ENCODE measurements around the gene ANKRD33B. TPM values are rescaled to one million over a fixed set of nuclear protein-coding genes. Genes with fewer than 3 reads are reported as not detected.

The ANKRD33B gene
- total RNA-seq, 2 donors from 2014 or later, result 4.1 to 7.4 TPM

- intact Hi-C loops (cut with DNase I), result no loop called here
- Histone ChIP-seq H3K4me3 (no peak overlapping the region), H3K4me1 (replicated peaks) (no peaks in the 10 kb centered on the region), H3K36me3 (no peaks in the 10 kb centered on the region), H3K27ac (no peak overlapping the region), H3K27me3 (replicated peaks; ENCODE audit: insufficient read depth) (no peaks in the 10 kb centered on the region), H3K9me3 (no peaks in the 10 kb centered on the region)
- no peak for DNase-seq (ENCODE audit: low spot score)
- TF ChIP-seq POLR2AphosphoS5 (IDR thresholded peaks at IDR 0.05) (no peak), CTCF (IDR thresholded peaks at IDR 0.05) (no peak), POLR2A (IDR thresholded peaks at IDR 0.05) (no peak)
- 77% methylated on average over 4 of the region's 4 CpGs for WGBS
Observed at GRCh38 chr5:10520706-10521105, 43.2 kb upstream of the ANKRD33B start.

- Histone ChIP-seq H3K36me3 (no peaks in the 10 kb centered on the region), H3K27me3 (replicated peaks; ENCODE audit: insufficient read depth) (no peaks in the 10 kb centered on the region), H3K4me3 (no peak overlapping the region), H3K27ac (no peak overlapping the region), H3K4me1 (replicated peaks) (no peaks in the 10 kb centered on the region), H3K9me3 (no peaks in the 10 kb centered on the region)
- intact Hi-C loops (cut with DNase I), result no loop called here
- WGBS, result 94% methylated on average over 14 of the region's 14 CpGs
- TF ChIP-seq POLR2AphosphoS5 (IDR thresholded peaks at IDR 0.05), result no peak
- TF ChIP-seq CTCF (IDR thresholded peaks at IDR 0.05), result no peak
- TF ChIP-seq POLR2A (IDR thresholded peaks at IDR 0.05), result no peak
- DNase-seq (ENCODE audit: low spot score), result no peak
Observed at GRCh38 chr5:10521466-10522223, 42.2 kb upstream of the ANKRD33B start.

- H3K9me3 ChIP-seq, result no peaks in the 10 kb centered on the region
- TF ChIP-seq POLR2AphosphoS5 (IDR thresholded peaks at IDR 0.05), result no peak
- no peak for TF ChIP-seq POLR2A (IDR thresholded peaks at IDR 0.05)
- no peak for TF ChIP-seq CTCF (IDR thresholded peaks at IDR 0.05)
- 95% methylated on average over 4 of the region's 4 CpGs for WGBS
- intact Hi-C loops (cut with DNase I), result no loop called here
- H3K4me3 ChIP-seq, result no peak overlapping the region
- no peak for DNase-seq (ENCODE audit: low spot score)
- no peaks in the 10 kb centered on the region for H3K4me1 ChIP-seq (replicated peaks)
- no peaks in the 10 kb centered on the region for H3K27me3 ChIP-seq (replicated peaks; ENCODE audit: insufficient read depth)
- H3K36me3 ChIP-seq, result no peaks in the 10 kb centered on the region
- H3K27ac ChIP-seq, result no peak overlapping the region
Observed at GRCh38 chr5:10522224-10522611, 41.7 kb upstream of the ANKRD33B start.

- H3K9me3 ChIP-seq, result no peaks in the 10 kb centered on the region
- no peak overlapping the region for H3K4me3 ChIP-seq
- DNase-seq (ENCODE audit: low spot score), result no peak
- intact Hi-C loops (cut with DNase I), result no loop called here
- no peak overlapping the region for H3K27ac ChIP-seq
- no peaks in the 10 kb centered on the region for H3K4me1 ChIP-seq (replicated peaks)
- H3K36me3 ChIP-seq, result no peaks in the 10 kb centered on the region
- H3K27me3 ChIP-seq (replicated peaks; ENCODE audit: insufficient read depth), result no peaks in the 10 kb centered on the region
- WGBS, result 85% methylated on average over 19 of the region's 19 CpGs
- no peak for TF ChIP-seq POLR2A (IDR thresholded peaks at IDR 0.05)
Observed at GRCh38 chr5:10524376-10525123, 39.3 kb upstream of the ANKRD33B start.

- Histone ChIP-seq H3K36me3 (no peaks in the 10 kb centered on the region), H3K4me3 (no peak overlapping the region), H3K27ac (no peak overlapping the region), H3K4me1 (replicated peaks) (no peaks in the 10 kb centered on the region), H3K9me3 (no peaks in the 10 kb centered on the region), H3K27me3 (replicated peaks; ENCODE audit: insufficient read depth) (no peaks in the 10 kb centered on the region)
- DNase-seq (ENCODE audit: low spot score), result no peak
- intact Hi-C loops (cut with DNase I), result no loop called here
- TF ChIP-seq POLR2A (IDR thresholded peaks at IDR 0.05) (no peak), CTCF (IDR thresholded peaks at IDR 0.05) (no peak), POLR2AphosphoS5 (IDR thresholded peaks at IDR 0.05) (no peak)
- 69% methylated on average over 4 of the region's 4 CpGs for WGBS
Observed at GRCh38 chr5:10525124-10525495, 38.8 kb upstream of the ANKRD33B start.
